GM23248 (cell line): ENCODE data around the gene BTBD17. TPM values are rescaled to one million over a fixed set of nuclear protein-coding genes. Genes with fewer than 3 reads are reported as not detected.
A peak's percentile ranks its signal among the peaks of the same experiment; 100 is the strongest.

Experiments used
- DNase-seq: peaks from one replicate; pipeline ENCODE4 v3.0.0-alpha.2; 2015
- H2AFZ ChIP-seq: fragments of 200-600 bp; sonication (generic); 2 replicates; pipeline ENCODE4 v1.6.1; 2016; ENCODE audit warnings: antibody characterized with exemption
- H3F3A ChIP-seq: fragments of 200-600 bp; sonication (generic); 2 replicates; pipeline ENCODE4 v1.6.1; 2016; ENCODE audit warnings: mild to moderate bottlenecking, antibody characterized with exemption, mixed run types; ENCODE audit not compliant: insufficient read depth
- H3K27ac ChIP-seq: fragments of 200-600 bp; sonication (generic); 2 replicates; pipeline ENCODE4 v1.5.1; 2016; ENCODE audit warnings: mild to moderate bottlenecking
- H3K27me3 ChIP-seq: fragments of 200-600 bp; sonication (generic); replicated peaks from 2 replicates; pipeline ENCODE4 v1.6.1; 2016; ENCODE audit warnings: mild to moderate bottlenecking; ENCODE audit not compliant: insufficient read depth
- H3K36me3 ChIP-seq: fragments of 200-600 bp; sonication (generic); 2 replicates; pipeline ENCODE4 v1.6.1; 2016; ENCODE audit warnings: low read depth, mild to moderate bottlenecking
- H3K4me1 ChIP-seq: fragments of 200-600 bp; sonication (generic); 2 replicates; pipeline ENCODE4 v1.6.1; 2016; ENCODE audit warnings: mild to moderate bottlenecking; ENCODE audit not compliant: insufficient read depth
- H3K4me2 ChIP-seq: fragments of 200-600 bp; sonication (generic); one replicate; pipeline ENCODE4 v1.6.1; 2016; ENCODE audit warnings: mild to moderate bottlenecking; ENCODE audit not compliant: unreplicated experiment
- H3K4me3 ChIP-seq: fragments of 200-600 bp; sonication (generic); 2 replicates; pipeline ENCODE4 v1.5.1; 2016; ENCODE audit warnings: mild to moderate bottlenecking
- H3K79me2 ChIP-seq: fragments of 200-600 bp; sonication (generic); 2 replicates; pipeline ENCODE4 v1.6.1; 2016; ENCODE audit warnings: mild to moderate bottlenecking; ENCODE audit not compliant: insufficient read depth
- H3K9ac ChIP-seq: fragments of 200-600 bp; sonication (generic); 2 replicates; pipeline ENCODE4 v1.6.1; 2016; ENCODE audit warnings: mild to moderate bottlenecking
- H3K9me2 ChIP-seq: fragments of 200-600 bp; sonication (generic); 2 replicates; pipeline ENCODE4 v1.6.1; 2016; ENCODE audit warnings: mixed run types, mild to moderate bottlenecking, moderate library complexity; ENCODE audit not compliant: insufficient read depth
- H3K9me3 ChIP-seq: fragments of 200-600 bp; sonication (generic); one replicate; pipeline ENCODE4 v1.6.1; 2017; ENCODE audit warnings: low read depth
- H4K20me1 ChIP-seq: fragments of 200-600 bp; sonication (generic); 2 replicates; pipeline ENCODE4 v1.6.0; 2016; ENCODE audit not compliant: insufficient read depth
- EZH2 ChIP-seq: fragments of 200-600 bp; sonication (generic); IDR thresholded peaks from 2 replicates; pipeline ENCODE4 v1.6.1; 2018; ENCODE audit warnings: antibody characterized with exemption, mild to moderate bottlenecking; ENCODE audit not compliant: insufficient read depth, poor library complexity, severe bottlenecking
- EZH2phosphoT487 ChIP-seq: fragments of 200-600 bp; sonication (generic); IDR thresholded peaks from 2 replicates; pipeline ENCODE4 v1.6.1; 2018; ENCODE audit warnings: antibody characterized with exemption, moderate library complexity, mild to moderate bottlenecking, low read depth; ENCODE audit not compliant: insufficient read depth
- WGBS, 2 experiments: methylation state at CpG; one replicate each; pipeline ENCODE4 v1.1.6; 2015 to 2017; ENCODE audit warnings: low lambda C conversion rate in 2 of 2, low coverage in 1 of 2; ENCODE audit errors: missing lambda C conversion rate in 2 of 2; 5-methylcytosine and 5-hydroxymethylcytosine counted together
- in situ Hi-C: fragments of 300-500 bp; cut with MboI; formaldehyde crosslinking; loops from 2 replicates; pipeline ENCODE4 v1.15.0; 2020
- polyA plus RNA-seq: library from polyadenylated mRNA; unstranded; fragments of >200 nt; fragmentation: Nextera tagmentation; extraction: Ambion mirVana; gene quantifications from 2 replicates; pipeline ENCODE4 v1.2.1, GENCODE V29; 2016
- total RNA-seq: library from RNA; depleted of rRNA; stranded (reverse); fragments of >200 nt; shearing (Covaris generic); gene quantifications from 2 replicates; pipeline ENCODE4 v1.2.3, GENCODE V29; 2014

Gene BTBD17
- total and polyA plus RNA-seq, 2 experiments from 2014 or later: 0.10 TPM; not detected in 1

- TF ChIP-seq EZH2phosphoT487 (no peak), EZH2 (no peak)
- in situ Hi-C loops: no loop called here
- no peaks in the 10 kb centered on the region for H3K79me2 ChIP-seq
- H3K27ac ChIP-seq: no peak overlapping the region
- no peaks in the 10 kb centered on the region for H3K4me1 ChIP-seq
- H3F3A ChIP-seq: no peaks in the 10 kb centered on the region
- no peak overlapping the region for H3K9ac ChIP-seq
- peak; percentile 81 for DNase-seq
- no peaks in the 10 kb centered on the region for H3K9me2 ChIP-seq
- H3K27me3 ChIP-seq: peaks cover 11% of the 10 kb centered on the region
- H4K20me1 ChIP-seq: no peaks in the 10 kb centered on the region
- no peaks in the 10 kb centered on the region for H3K36me3 ChIP-seq
- peak overlapping the region; percentile 26 for H3K4me2 ChIP-seq
- 10 to 11% methylated on average over 17 to 20 of the region's 20 CpGs for WGBS, 2 experiments
- H2AFZ ChIP-seq: peak overlapping the region; percentile 65; the same call in 1 of the 2 replicates
- H3K9me3 ChIP-seq: no peaks in the 10 kb centered on the region
- no peak overlapping the region for H3K4me3 ChIP-seq
Measured at GRCh38 chr17:74379495-74380085, 17.9 kb upstream of the BTBD17 start.

- H2AFZ ChIP-seq: no peak overlapping the region
- H4K20me1 ChIP-seq: no peaks in the 10 kb centered on the region
- no peak overlapping the region for H3K4me3 ChIP-seq
- TF ChIP-seq EZH2: no peak
- H3F3A ChIP-seq: no peaks in the 10 kb centered on the region
- 61 to 76% methylated on average over 3 of the region's 3 CpGs for WGBS, 2 experiments
- H3K4me2 ChIP-seq: no peak overlapping the region
- H3K36me3 ChIP-seq: no peaks in the 10 kb centered on the region
- H3K9me2 ChIP-seq: no peaks in the 10 kb centered on the region
- no peak overlapping the region for H3K9ac ChIP-seq
- DNase-seq: no peak
- no peaks in the 10 kb centered on the region for H3K9me3 ChIP-seq
- no peaks in the 10 kb centered on the region for H3K4me1 ChIP-seq
- in situ Hi-C loops: no loop called here
- no peaks in the 10 kb centered on the region for H3K79me2 ChIP-seq
- peaks cover 11% of the 10 kb centered on the region for H3K27me3 ChIP-seq
- no peak overlapping the region for H3K27ac ChIP-seq
Measured at GRCh38 chr17:74374858-74375257, 13.2 kb upstream of the BTBD17 start.

- Histone ChIP-seq H4K20me1 (no peaks in the 10 kb centered on the region), H3K4me3 (no peak overlapping the region), H3K9me3 (no peaks in the 10 kb centered on the region), H3K27me3 (peaks cover 11% of the 10 kb centered on the region), H3K36me3 (no peaks in the 10 kb centered on the region), H3F3A (no peaks in the 10 kb centered on the region), H3K9ac (no peak overlapping the region), H3K27ac (no peak overlapping the region), H3K4me2 (no peak overlapping the region), H2AFZ (no peak overlapping the region), H3K4me1 (no peaks in the 10 kb centered on the region), H3K9me2 (no peaks in the 10 kb centered on the region), H3K79me2 (no peaks in the 10 kb centered on the region)
- 69 to 72% methylated on average over 15 of the region's 15 CpGs for WGBS, 2 experiments
- no peak for TF ChIP-seq EZH2
- no peak for TF ChIP-seq EZH2phosphoT487
- in situ Hi-C loops: no loop called here
- no peak for DNase-seq
Measured at GRCh38 chr17:74373838-74374606, 12.4 kb upstream of the BTBD17 start.

- no peaks in the 10 kb centered on the region for H3K4me1 ChIP-seq
- peaks cover 11% of the 10 kb centered on the region for H3K27me3 ChIP-seq
- no peak overlapping the region for H3K9ac ChIP-seq
- in situ Hi-C loops: no loop called here
- no peak overlapping the region for H3K4me2 ChIP-seq
- H3K27ac ChIP-seq: no peak overlapping the region
- no peak overlapping the region for H3K4me3 ChIP-seq
- H3K9me3 ChIP-seq: no peaks in the 10 kb centered on the region
- H3F3A ChIP-seq: no peaks in the 10 kb centered on the region
- H3K9me2 ChIP-seq: no peaks in the 10 kb centered on the region
- no peak for TF ChIP-seq EZH2phosphoT487
- TF ChIP-seq EZH2: no peak
- DNase-seq: no peak
- H3K79me2 ChIP-seq: no peaks in the 10 kb centered on the region
- no peaks in the 10 kb centered on the region for H4K20me1 ChIP-seq
- H3K36me3 ChIP-seq: no peaks in the 10 kb centered on the region
- 73 to 80% methylated on average over 9 of the region's 9 CpGs for WGBS, 2 experiments
- H2AFZ ChIP-seq: no peak overlapping the region
Measured at GRCh38 chr17:74372426-74372825, 10.8 kb upstream of the BTBD17 start.
